GM18517 (cell line): ENCODE measurements around the gene THUMPD3.
A peak's percentile ranks its signal among the peaks of the same experiment; 100 is the strongest.

Experiments used
- ATAC-seq: cut with Tn5 transposase; IDR thresholded peaks from one replicate; pipeline ENCODE4 v1.9.1; 2021; ENCODE audit warnings: mild to moderate bottlenecking, moderate library complexity; ENCODE audit not compliant: unreplicated experiment

Gene THUMPD3

GRCh38 chr3:9362731-9363530, at the start of gene THUMPD3:
Gene THUMPD3, plus strand, starts transcription at chr3:9363054. Its CDS starts 2,015 bp downstream, at chr3:9365069.
- peak; percentile 89 for ATAC-seq

DNA sequence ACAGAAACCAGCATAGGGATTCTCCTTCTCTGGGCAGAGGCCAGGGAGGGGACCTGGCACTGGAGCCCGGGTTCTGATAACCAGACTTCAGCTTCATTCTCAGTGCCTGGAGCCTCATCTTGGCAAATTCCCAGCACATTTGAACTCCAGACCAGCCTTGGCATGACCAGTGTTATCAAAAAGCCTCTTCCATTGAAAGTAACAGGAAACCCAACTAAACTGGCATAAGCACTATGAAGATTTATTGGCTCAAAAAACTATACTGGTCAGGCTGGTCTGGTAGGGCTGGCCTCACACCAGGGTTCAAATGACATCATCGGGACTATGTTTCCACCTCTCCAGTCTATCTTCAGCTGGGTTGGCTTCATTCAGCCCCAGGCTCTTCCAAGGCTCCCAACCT, 48.1 kb upstream of the THUMPD3 start:
- ATAC-seq = no peak

DNA sequence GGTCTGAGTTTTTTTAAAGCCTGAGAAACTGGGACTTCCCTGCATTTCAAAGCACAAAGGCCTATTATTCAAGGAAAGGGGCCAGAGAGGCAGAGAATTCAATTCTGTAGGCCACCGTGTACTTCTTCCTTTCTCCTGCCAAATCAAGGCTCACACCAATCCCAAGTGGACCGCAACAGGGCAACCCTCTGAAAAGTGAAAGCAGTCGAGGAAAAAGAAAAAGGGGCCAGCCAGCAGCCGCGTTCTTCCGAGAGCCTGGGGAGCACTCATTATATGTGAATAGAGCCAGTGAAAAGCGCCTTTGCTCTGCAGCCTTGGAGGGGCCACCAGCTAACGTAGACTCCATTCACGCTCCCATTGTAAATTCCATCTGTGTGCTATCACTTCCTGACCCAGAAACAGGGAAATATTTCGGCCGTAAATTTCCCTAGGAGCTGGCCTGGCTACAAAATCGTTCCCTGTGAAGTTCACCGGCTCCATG, 45.9 kb upstream of the THUMPD3 start:
- no peak for ATAC-seq

GRCh38 chr3:9322780-9323179, 40.1 kb upstream of the THUMPD3 start:
- ATAC-seq = no peak

GRCh38 chr3:9324944-9325343, 37.9 kb upstream of the THUMPD3 start:
- no peak for ATAC-seq

GRCh38 chr3:9327578-9327977, 35.3 kb upstream of the THUMPD3 start:
- ATAC-seq = no peak

DNA sequence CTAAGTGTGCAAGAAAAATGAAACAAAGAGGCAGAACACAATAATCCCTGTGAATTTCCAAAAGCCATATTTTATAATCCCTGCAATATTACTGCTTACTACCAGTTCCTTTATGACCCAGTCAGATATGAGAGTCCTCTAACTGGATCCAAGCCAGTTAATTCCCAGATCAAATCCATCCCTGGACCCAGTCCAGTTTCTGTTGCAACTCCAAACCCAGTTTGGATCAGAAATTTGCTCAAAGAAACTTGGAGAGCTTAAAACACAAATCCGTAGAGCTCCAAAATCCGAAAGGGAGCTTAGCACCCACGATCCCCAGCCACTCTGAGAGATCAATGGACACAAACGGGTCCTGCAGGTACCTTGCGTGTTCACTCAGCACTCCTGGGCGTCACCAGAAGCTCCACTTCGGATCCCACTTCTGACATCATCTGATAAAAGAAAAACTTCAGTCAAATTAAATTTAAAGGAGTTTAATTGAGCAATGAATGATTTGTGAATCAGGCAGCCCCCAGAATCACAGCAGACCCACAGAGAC, 32.6 kb upstream of the THUMPD3 start:
- no peak for ATAC-seq

DNA sequence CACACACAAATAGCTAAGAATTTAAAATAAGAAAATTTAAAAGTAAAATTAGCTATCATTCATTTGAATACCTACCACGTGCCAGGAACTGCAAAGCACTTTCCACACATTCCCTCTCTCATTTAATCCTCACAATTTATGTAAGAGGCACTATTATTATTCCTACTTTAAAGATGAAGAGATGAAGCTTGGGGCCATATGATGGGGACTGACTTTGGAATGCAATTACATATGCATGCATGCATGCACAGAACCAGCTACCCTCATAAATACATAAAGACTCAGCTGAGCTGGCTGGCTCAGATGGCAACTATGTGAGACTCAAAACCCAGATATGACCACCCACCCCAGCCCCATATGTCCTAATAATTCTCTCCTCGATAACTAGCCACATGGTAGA, 31.7 kb upstream of the THUMPD3 start:
- ATAC-seq = no peak

GRCh38 chr3:9332250-9333030, 30.4 kb upstream of the THUMPD3 start:
- ATAC-seq = no peak

- ATAC-seq = no peak
Measured at GRCh38 chr3:9339761-9340471, 22.9 kb upstream of the THUMPD3 start.

DNA sequence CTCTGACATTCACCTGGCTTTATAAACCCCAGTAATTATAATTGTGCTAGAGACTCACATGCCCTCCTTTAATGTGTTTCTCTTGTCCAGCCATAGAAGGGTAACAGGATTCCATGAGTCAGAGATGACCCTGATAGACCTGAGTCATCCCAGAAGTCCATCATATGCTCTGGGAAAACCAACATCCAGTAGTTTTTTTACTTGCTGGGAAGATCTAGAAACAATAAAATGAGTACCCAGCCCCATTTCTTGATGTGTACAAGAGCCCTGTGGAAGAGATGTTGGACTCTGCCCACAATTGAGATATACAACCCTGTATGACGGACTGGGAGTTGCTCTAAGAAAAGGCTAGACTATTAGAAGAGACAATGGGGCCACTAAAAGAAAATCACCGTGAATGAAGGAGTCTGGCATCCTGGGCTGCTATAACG, 22.4 kb upstream of the THUMPD3 start:
- no peak for ATAC-seq

DNA sequence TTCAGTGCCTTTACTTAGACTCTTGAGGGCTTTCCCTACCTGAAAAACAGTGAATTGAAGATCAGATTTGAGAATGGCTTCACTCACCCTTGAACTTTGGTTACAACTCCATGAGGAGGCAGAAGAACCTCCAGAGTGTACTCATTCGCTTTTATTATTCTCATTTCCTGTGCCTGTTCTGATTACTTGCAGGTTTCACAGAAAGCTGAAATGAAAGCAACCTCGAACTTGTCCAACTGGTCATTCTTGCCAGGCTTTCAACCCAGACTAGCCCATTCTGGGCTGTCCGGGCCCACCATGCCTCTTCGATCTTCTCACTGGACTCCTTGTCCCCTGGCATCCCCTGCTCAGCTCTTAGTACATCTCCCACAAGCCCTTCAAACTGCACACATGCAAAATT, 20.2 kb upstream of the THUMPD3 start:
- ATAC-seq = no peak

GRCh38 chr3:9343115-9343514, 19.7 kb upstream of the THUMPD3 start:
- ATAC-seq = no peak

- no peak for ATAC-seq
Measured at GRCh38 chr3:9345041-9345440, 17.8 kb upstream of the THUMPD3 start.

GRCh38 chr3:9346141-9346540, 16.7 kb upstream of the THUMPD3 start:
- no peak for ATAC-seq

DNA sequence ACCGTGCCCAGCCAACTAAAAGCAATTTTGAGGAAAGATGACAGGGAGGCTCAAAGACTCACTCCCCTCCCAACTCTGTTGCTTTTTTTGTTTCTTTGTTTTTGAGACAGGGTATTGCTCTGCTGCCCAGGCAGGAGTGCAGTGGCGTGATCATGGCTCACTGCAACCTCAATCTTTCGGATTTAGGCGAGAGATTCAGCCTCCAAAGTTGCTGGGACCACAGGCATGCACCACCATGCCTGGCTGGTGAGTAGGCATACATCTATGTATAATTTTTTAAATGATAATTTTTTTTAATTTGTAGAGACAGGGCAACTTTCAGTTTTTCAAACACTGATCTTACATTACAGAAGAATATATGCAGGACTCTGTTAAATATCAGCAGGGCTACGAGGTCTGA, 15.8 kb upstream of the THUMPD3 start:
- ATAC-seq = no peak

DNA sequence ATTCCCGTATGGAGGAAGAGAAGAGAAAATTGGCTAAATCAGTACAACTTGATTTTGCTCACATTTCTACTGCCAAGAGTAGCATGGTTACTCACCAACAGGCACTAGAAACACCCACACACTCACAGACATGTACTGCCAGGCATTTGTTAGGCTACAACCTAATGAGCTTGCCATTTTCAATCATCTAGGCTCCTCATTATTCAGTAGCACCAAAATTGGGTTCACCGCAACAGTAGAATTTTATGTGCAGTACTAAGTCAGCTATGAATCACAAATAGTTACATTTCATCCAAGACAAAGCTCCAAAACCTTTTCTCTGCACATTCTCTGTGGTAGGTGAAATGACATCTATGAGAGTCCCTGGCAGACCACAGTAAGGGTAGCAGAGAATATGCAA, 15.0 kb upstream of the THUMPD3 start:
- ATAC-seq = no peak

DNA sequence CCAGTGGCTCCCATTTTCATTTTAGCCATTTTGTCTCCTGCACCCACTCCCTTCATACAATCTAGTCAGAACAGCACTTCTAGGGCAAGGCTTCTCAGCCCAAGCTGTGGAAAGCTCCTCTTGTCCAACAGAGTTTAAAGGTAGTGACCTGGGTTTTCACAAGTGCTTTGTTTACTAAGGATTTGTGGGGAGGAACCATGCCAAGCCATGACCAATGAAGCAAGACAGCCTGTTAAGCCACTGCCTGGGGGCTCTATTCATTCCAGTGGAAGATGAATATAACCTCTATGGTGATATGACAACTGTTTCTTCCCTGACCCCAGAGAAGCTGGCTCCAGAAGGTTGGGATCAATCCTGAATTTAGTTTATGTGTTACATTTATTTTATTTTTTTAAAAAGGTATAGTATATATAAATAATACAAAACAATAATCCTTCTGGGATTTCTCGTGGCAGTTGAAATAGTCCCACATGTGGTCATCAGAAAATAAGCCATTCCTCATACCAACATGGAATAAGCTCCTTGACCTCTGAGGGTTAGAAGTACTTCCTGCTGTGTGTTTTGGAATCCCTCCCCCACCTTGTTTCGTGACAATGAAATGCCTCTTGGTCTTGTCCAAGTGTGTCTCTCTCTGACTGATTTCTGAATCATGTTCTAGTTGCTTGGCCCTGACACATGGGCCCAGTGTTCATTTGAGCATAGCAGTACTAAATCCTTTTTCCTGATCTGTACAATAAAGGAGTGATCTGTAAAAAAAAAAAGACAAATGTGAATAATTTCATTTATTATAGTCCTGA, 13.3 kb upstream of the THUMPD3 start:
- ATAC-seq = no peak

GRCh38 chr3:9351709-9352126, 11.1 kb upstream of the THUMPD3 start:
- ATAC-seq = no peak
